IPS DF 6.9 (cell line): ENCODE data around the gene PEPD.

Experiments
- DNase-seq: peaks from one replicate; pipeline ENCODE4 v3.0.0-alpha.2; 2013; ENCODE audit warnings: low read depth, low spot score
- H3K27ac ChIP-seq: one replicate; pipeline ENCODE4 v1.5.1; 2013; ENCODE audit warnings: low read length, control low read depth
- H3K27me3 ChIP-seq: 2 replicates; pipeline ENCODE4 v1.6.1; 2013; ENCODE audit warnings: mild to moderate bottlenecking, low read length; ENCODE audit not compliant: control insufficient read depth, insufficient read depth
- H3K36me3 ChIP-seq: 2 replicates; pipeline ENCODE4 v1.6.1; 2013; ENCODE audit warnings: low read length; ENCODE audit not compliant: control insufficient read depth, insufficient read depth
- H3K4me1 ChIP-seq: 2 replicates; pipeline ENCODE4 v1.6.1; 2013; ENCODE audit warnings: low read length; ENCODE audit not compliant: control insufficient read depth, insufficient read depth
- H3K4me3 ChIP-seq: 2 replicates; pipeline ENCODE4 v1.5.1; 2013; ENCODE audit warnings: mild to moderate bottlenecking, low read length
- H3K9me3 ChIP-seq: 2 replicates; pipeline ENCODE4 v1.6.1; 2013; ENCODE audit warnings: low read length, inconsistent platforms; ENCODE audit not compliant: control insufficient read depth, insufficient read depth
- WGBS: extraction: QIAGEN DNeasy Blood & Tissue Kit; methylation state at CpG from one replicate; pipeline ENCODE4 v1.1.7; 2013; ENCODE audit warnings: mixed read lengths, missing lambda C conversion rate; ENCODE audit not compliant: insufficient read length, insufficient coverage; 5-methylcytosine and 5-hydroxymethylcytosine counted together

The PEPD gene

DNA sequence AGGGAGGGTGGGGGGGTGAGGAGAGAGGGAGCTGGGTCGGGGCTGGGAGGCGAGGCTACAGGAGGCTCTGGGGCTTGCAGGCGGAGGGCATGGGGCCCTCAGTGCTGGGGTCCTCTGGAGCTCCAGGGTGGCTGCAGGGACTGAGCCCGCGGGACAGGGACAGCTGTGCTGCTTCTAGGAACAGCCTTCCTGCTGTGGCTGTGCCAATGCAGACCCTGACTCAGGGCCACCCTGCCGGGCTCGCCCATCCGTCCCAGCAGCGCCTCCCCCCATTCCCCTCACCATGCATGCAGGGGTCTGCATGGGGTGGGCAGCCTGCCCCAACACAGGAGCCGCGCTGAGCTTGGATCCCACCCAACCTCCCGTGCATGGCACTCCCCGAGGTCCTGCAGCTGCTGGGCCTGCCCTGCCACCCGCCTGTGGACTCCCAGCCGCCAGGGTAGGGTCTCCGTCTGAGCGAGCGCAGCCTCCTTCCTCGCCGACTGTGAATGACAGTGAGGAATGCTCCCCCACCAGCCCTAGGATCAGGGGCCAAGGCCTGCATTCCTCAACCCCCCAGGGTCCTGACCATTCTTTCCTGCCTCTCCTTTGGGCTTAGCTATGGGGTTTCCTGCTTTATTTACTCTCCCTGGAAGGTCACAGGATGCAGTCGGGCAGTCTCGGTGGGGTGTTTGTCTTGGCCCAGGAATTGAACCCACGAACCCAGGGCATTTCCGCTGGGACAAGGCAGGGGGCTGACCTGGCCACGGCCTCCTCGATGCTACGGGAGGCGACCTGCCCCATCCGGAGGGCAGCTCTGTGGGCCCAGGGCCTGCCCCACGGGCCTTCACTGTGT, 124.7 kb downstream of the PEPD start:
- no peak overlapping the region for H3K27ac ChIP-seq
- no peak overlapping the region for H3K4me3 ChIP-seq
- no peak for DNase-seq
- no peaks in the 10 kb centered on the region for H3K27me3 ChIP-seq
- no CpG with 5 or more reads among the region's 30 CpGs for WGBS
- no peaks in the 10 kb centered on the region for H3K9me3 ChIP-seq
- no peaks in the 10 kb centered on the region for H3K36me3 ChIP-seq
- H3K4me1 ChIP-seq = peaks cover 10% of the 10 kb centered on the region

GRCh38 chr19:33395561-33396550, 125.7 kb downstream of the PEPD start:
- Histone ChIP-seq H3K36me3 (no peaks in the 10 kb centered on the region), H3K4me1 (peaks cover 10% of the 10 kb centered on the region), H3K9me3 (no peaks in the 10 kb centered on the region), H3K4me3 (no peak overlapping the region), H3K27me3 (no peaks in the 10 kb centered on the region), H3K27ac (no peak overlapping the region)
- no CpG with 5 or more reads among the region's 31 CpGs for WGBS
- no peak for DNase-seq

- no peak for DNase-seq
- no CpG with 5 or more reads among the region's 19 CpGs for WGBS
Observed at GRCh38 chr19:33394723-33395560, 126.6 kb downstream of the PEPD start.

DNA sequence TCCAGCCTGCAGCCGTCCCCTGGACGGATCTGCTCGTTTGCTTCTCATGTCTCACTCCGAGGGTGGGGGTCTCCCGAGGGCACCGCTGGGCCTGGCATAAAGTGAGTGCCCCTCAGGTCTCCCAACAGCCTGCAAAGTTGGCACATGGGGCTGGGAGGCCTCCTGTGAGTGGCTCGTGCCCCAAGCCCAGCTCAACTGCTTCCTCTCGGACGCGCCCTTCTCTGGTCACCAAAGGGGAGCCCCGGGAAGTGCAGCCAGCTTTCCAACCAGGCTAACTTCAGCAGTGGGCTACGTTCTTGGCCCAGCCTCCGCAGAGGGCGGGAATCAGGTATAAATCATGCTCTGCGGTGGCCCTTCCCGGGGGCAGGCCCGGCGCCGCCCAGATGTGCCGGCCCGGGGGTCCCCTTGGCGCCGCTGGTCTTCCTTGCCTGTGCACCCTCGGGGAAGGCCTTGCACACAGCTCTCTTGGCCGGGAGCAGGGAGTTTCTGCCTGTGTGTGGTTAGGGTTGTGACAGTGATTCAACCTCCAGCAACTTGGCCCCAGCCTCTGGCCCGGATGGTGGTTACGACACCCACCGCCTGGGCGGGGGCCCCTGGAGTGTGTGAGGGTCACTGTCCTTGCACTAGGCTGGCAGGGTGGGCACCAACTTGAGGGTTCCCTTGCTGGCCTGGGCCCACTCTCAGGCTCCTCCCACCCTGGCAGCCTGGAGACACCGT, 127.4 kb downstream of the PEPD start:
- no peaks in the 10 kb centered on the region for H3K9me3 ChIP-seq
- no peak for DNase-seq
- H3K4me1 ChIP-seq = peaks cover 10% of the 10 kb centered on the region
- no peak overlapping the region for H3K27ac ChIP-seq
- WGBS = no CpG with 5 or more reads among the region's 30 CpGs
- no peaks in the 10 kb centered on the region for H3K27me3 ChIP-seq
- no peak overlapping the region for H3K4me3 ChIP-seq
- H3K36me3 ChIP-seq = no peaks in the 10 kb centered on the region; the same call in 1 of the 2 replicates

More at GRCh38 chr19:33394723-33395560, 126.6 kb downstream of the PEPD start:
- Histone ChIP-seq H3K4me3 (no peak overlapping the region), H3K4me1 (peaks cover 10% of the 10 kb centered on the region), H3K27ac (no peak overlapping the region), H3K36me3 (no peaks in the 10 kb centered on the region), H3K9me3 (no peaks in the 10 kb centered on the region), H3K27me3 (no peaks in the 10 kb centered on the region)

DNA sequence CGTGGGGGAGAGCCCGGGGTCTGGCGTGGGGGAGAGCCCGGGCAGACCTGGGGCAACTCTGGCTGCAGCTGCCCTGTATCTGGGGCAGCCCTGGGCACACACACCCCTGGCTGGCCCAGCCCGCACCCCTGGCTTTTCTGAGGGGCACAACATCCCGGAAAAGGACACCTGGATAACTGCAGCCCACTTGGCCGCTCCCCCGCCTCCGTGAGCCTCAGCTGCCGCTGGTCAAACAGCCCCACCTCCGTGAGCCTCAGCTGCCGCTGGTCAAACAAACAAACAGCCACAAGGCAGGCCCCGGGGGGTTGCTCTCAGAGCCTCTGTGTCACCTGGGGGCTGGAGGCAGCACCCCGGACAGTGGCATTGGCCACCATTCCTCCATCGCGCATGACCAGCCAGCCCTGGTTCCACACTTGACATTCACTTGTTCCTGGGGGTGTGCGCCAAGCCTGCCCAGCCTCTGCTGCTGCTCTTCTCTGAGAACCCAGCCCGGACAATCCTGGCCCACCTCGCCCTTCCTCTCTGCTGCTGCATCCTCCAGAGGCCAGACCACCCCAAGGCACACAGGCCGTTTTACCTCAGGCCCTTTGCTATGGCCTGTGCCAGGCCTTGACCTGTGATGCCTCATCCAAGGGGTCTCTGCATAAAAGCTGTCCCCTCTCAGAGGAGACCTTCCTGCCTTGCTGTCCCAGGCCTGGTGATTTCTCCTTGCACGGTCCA, 128.1 kb downstream of the PEPD start:
- Histone ChIP-seq H3K27ac (no peak overlapping the region), H3K4me3 (no peak overlapping the region), H3K36me3 (no peaks in the 10 kb centered on the region; the same call in 1 of the 2 replicates), H3K4me1 (peaks cover 10% of the 10 kb centered on the region), H3K27me3 (no peaks in the 10 kb centered on the region), H3K9me3 (no peaks in the 10 kb centered on the region)
- no peak for DNase-seq
- no CpG with 5 or more reads among the region's 21 CpGs for WGBS

DNA sequence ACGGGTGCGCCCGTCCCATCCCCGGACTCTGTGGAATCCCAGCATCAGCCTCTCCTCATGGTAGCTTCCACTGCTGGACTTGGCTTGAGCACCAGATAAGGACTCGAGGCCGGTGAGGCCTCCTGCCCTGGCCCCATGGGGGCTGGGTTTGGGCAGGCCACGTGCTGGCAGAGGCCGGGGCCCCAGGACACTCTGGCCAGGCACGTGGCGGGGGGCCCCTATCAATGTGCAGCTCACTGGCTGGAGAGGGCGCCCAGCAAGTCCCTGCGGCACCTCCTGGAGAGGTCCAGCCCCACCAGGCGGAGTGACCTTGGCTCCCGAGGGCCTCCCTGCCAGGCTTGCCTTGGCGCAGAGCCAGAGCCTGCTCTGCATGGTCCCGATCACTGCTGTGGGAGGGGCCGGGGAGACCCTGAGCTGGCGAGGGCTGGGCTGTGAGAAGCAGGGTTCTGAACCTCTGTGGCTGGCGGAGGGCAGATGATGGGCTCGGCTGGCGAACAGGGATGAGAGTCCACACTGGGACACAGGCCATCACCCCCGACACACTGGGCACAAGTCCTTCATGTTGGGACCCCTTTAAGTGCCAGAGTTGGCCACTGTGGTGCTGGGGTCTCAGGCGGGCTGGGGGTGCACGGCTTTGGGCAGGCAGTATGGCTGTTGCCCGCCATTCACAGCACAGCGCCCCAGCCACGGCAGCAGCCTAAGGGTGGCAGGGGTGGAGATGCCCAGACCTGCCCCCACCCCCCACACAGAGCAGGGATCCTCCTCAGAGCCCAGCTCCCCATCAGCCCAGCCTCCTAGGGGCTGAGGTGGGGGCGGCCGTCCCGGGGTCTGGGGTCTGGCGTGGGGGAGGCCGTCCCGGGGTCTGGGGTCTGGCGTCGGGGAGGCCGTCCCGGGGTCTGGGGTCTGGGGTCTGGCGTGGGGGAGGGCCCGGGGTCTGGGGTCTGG, 129.0 kb downstream of the PEPD start:
- Histone ChIP-seq H3K9me3 (no peaks in the 10 kb centered on the region), H3K27ac (no peak overlapping the region), H3K4me1 (peaks cover 10% of the 10 kb centered on the region), H3K36me3 (no peaks in the 10 kb centered on the region; the same call in 1 of the 2 replicates), H3K4me3 (no peak overlapping the region), H3K27me3 (no peaks in the 10 kb centered on the region)
- WGBS = no CpG with 5 or more reads among the region's 39 CpGs
- no peak for DNase-seq

DNA sequence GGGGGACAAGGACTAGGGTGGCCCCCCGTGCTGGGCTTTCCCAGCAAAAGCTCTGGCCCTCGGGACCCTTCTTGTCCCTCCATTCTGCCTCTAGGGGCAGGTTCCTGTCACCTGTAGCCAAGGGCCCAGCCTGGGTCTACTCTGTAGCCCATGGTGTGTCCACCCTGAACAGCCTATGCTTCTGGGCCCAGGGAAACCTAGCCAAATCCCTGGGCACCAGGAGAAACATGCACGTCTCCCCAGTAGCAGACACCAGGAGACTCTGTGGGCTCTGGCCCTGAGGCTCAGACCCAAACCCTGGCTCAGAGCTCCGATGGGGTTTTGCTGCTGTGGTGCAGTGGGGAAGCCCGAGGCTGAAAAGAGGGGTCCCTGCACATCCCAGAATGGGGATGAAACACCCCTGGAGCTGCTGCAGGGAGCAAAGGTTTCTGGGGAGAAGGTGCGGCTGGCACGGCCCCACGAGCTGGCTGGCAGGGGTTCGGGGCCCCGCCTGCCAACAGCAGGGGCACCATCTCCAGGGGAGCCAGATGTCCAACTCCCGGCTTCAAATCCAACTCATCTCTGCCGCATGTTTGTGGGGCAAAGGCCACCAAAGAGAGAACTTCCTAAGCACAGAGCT, 129.9 kb downstream of the PEPD start:
- Histone ChIP-seq H3K4me3 (no peak overlapping the region), H3K27ac (no peak overlapping the region), H3K9me3 (no peaks in the 10 kb centered on the region), H3K4me1 (peaks cover 3% of the 10 kb centered on the region; the same call in 1 of the 2 replicates), H3K27me3 (no peaks in the 10 kb centered on the region), H3K36me3 (no peaks in the 10 kb centered on the region; the same call in 1 of the 2 replicates)
- DNase-seq = no peak
- WGBS = no CpG with 5 or more reads among the region's 12 CpGs

GRCh38 chr19:33390908-33391630, 130.5 kb downstream of the PEPD start:
- H3K27me3 ChIP-seq = no peaks in the 10 kb centered on the region
- DNase-seq = no peak
- peaks cover 2% of the 10 kb centered on the region; the same call in 1 of the 2 replicates for H3K4me1 ChIP-seq
- no peaks in the 10 kb centered on the region; the same call in 1 of the 2 replicates for H3K36me3 ChIP-seq
- no peaks in the 10 kb centered on the region for H3K9me3 ChIP-seq
- no CpG with 5 or more reads among the region's 24 CpGs for WGBS
- H3K4me3 ChIP-seq = no peak overlapping the region
- no peak overlapping the region for H3K27ac ChIP-seq
